HepG2 (cell line): ENCODE measurements around the gene PPP2R5C. TPM values are rescaled to one million over a fixed set of nuclear protein-coding genes. Genes with fewer than 3 reads are reported as not detected.

Experiments
- ATAC-seq: fragments of 200-7000 bp; cut with Tn5 transposase; 3 replicates; pipeline ENCODE4 v1.9.1; 2020; ENCODE audit warnings: mild to moderate bottlenecking, moderate library complexity
- BruUV-seq: library from RNA; stranded (reverse); fragments of 400-500 nt; replicated peaks from 2 replicates; lab custom pipeline; 2021; lab: Mats Ljungman, UMichigan
- CTCF ChIA-PET: fragments of 300-600 bp; formaldehyde crosslinking; extraction: SDS; loops from one replicate; lab custom pipeline; 2021; ENCODE audit warnings: low total read pairs, inconsistent platforms, low intra/inter-chr PET ratio; lab: Yijun Ruan, JAX
- POLR2A ChIA-PET: fragments of 350-600 bp; sonication (Branson Sonifier 250); formaldehyde crosslinking; loops from one replicate; lab custom pipeline; 2020; ENCODE audit warnings: antibody characterized with exemption, inconsistent platforms; lab: Yijun Ruan, JAX
- DNase-seq: peaks from one replicate; pipeline ENCODE4 v3.0.0-alpha.2; 2015; ENCODE audit warnings: low spot score
- FAIRE-seq: peaks from 3 replicates; lab custom pipeline; 2011; peaks lifted over from hg19 to GRCh38; lab: Jason Lieb, UNC
- H2AFZ ChIP-seq: one replicate; pipeline ENCODE4 v1.6.1; 2011; ENCODE audit warnings: low read length, inconsistent platforms
- H3K27ac ChIP-seq: fragments of 300-600 bp; 3 replicates; pipeline ENCODE4 v1.8.0; 2011; ENCODE audit warnings: mixed run types, mild to moderate bottlenecking, mixed read lengths, low read length, inconsistent platforms; ENCODE audit not compliant: insufficient read depth; ENCODE audit errors: extremely low read length
- H3K27me3 ChIP-seq, 2 experiments: fragments of 200-600 bp in 1 of 2; 2 replicates in 1 of 2; 3 replicates in 1 of 2; pipeline versions ENCODE4 v1.6.0 to v1.8.0; 2011; ENCODE audit warnings: low read length in 2 of 2, mild to moderate bottlenecking in 2 of 2, moderate library complexity in 2 of 2, inconsistent platforms in 1 of 2; ENCODE audit not compliant: insufficient read depth in 2 of 2, control insufficient read depth in 1 of 2
- H3K36me3 ChIP-seq, 2 experiments: fragments of 200-600 bp in 1 of 2; replicated peaks in 1 of 2; 2 replicates in 1 of 2; 3 replicates in 1 of 2; pipeline versions ENCODE4 v1.5.1 to v1.8.0; 2011; ENCODE audit warnings: low read length in 2 of 2, inconsistent platforms in 1 of 2; ENCODE audit not compliant: insufficient read depth in 2 of 2, control insufficient read depth in 1 of 2
- H3K4me1 ChIP-seq: 2 replicates; pipeline ENCODE4 v1.5.1; 2012; ENCODE audit warnings: low read length, inconsistent platforms; ENCODE audit not compliant: insufficient read depth
- H3K4me2 ChIP-seq: 2 replicates; pipeline ENCODE4 v1.6.0; 2011; ENCODE audit warnings: low read depth, low read length, inconsistent platforms
- H3K4me3 ChIP-seq, 3 experiments: fragments of 200-600 bp in 1 of 3; sonication (generic), shearing (Covaris generic) in 1 of 3; replicated peaks in 1 of 3; 2 replicates each; pipeline ENCODE4 v1.5.1; 2011 to 2016; ENCODE audit warnings: low read length in 3 of 3, inconsistent platforms in 2 of 3, low read depth in 2 of 3, mild to moderate bottlenecking in 2 of 3, control low read depth in 1 of 3, mixed read lengths in 1 of 3; ENCODE audit not compliant: insufficient read depth in 1 of 3
- H3K79me2 ChIP-seq: one replicate; pipeline ENCODE4 v1.6.1; 2011; ENCODE audit warnings: low read length, inconsistent platforms; ENCODE audit not compliant: insufficient read depth
- H3K9ac ChIP-seq: 2 replicates; pipeline ENCODE4 v1.6.0; 2011; ENCODE audit warnings: mild to moderate bottlenecking, low read depth, low read length, inconsistent platforms; ENCODE audit not compliant: insufficient read depth
- H3K9me3 ChIP-seq: 2 replicates; pipeline ENCODE4 v1.5.1; 2012; ENCODE audit warnings: mild to moderate bottlenecking, low read length
- H4K20me1 ChIP-seq: 2 replicates; pipeline ENCODE4 v1.6.0; 2011; ENCODE audit warnings: inconsistent platforms, mild to moderate bottlenecking, low read length, moderate library complexity; ENCODE audit not compliant: insufficient read depth
- DRAP1 ChIP-seq: IDR thresholded peaks from 2 replicates; pipeline ENCODE4 v1.6.1; 2016; ENCODE audit warnings: missing genetic modification reagents, missing compliant biosample characterization
- FOSL2 ChIP-seq: sonication (generic); formaldehyde crosslinking; IDR thresholded peaks from 2 replicates; pipeline ENCODE4 v1.4.0; 2020; ENCODE audit warnings: missing genetic modification reagents
- MZF1 ChIP-seq: sonication (generic); formaldehyde crosslinking; IDR thresholded peaks from 2 replicates; pipeline ENCODE4 v1.8.1; 2023; ENCODE audit warnings: mild to moderate bottlenecking, missing genetic modification reagents, borderline replicate concordance
- RERE ChIP-seq: IDR thresholded peaks from 2 replicates; pipeline ENCODE4 v1.6.1; 2016; ENCODE audit warnings: low read depth, missing genetic modification reagents, missing compliant biosample characterization
- ZFP62 ChIP-seq: sonication (generic); formaldehyde crosslinking; IDR thresholded peaks from 2 replicates; pipeline ENCODE4 v1.4.0; 2020; ENCODE audit warnings: missing genetic modification reagents
- ZNF687 ChIP-seq: sonication (generic); formaldehyde crosslinking; IDR thresholded peaks from 2 replicates; pipeline ENCODE4 v1.5.1; 2020; ENCODE audit warnings: mild to moderate bottlenecking, missing genetic modification reagents, moderate library complexity
- ZNF710 ChIP-seq: sonication (generic); formaldehyde crosslinking; IDR thresholded peaks from 2 replicates; pipeline ENCODE4 v1.5.0; 2020; ENCODE audit warnings: mild to moderate bottlenecking, missing genetic modification reagents, borderline replicate concordance
- WGBS: methylation state at CpG from one replicate; pipeline ENCODE4 v1.1.6; 2017; ENCODE audit warnings: low lambda C conversion rate; 5-methylcytosine and 5-hydroxymethylcytosine counted together
- in situ Hi-C: cut with HindIII; loops from 2 replicates; pipeline ENCODE4 v1.10.0; 2017; ENCODE audit warnings: low pct_unique_long_range_greater_than_20kb; ENCODE audit not compliant: extremely low pct_ligation_motif_present
- intact Hi-C: fragments of 100-400 bp; cut with micrococcal nuclease; formaldehyde crosslinking; loops from one replicate; pipeline ENCODE4 v1.10.0; 2022; ENCODE audit not compliant: unreplicated experiment
- polyA plus RNA-seq, 8 experiments: library from polyadenylated mRNA; depleted of rRNA in 3 of 8; stranded (reverse) in 7 of 8; unstranded in 1 of 8; fragments of >200 nt; fragmentation: Illumina TruSeq in 4 of 8; extraction: Trizol in 4 of 8; gene quantifications; 2 replicates each; pipeline versions ENCODE4 v1.2.1 to v1.2.3, GENCODE V29; 2011 to 2016; ENCODE audit warnings: low read depth in 4 of 8, missing spikeins in 1 of 8, mixed read lengths in 1 of 8; ENCODE audit not compliant: insufficient read depth in 1 of 8
- total RNA-seq, 5 experiments: library from RNA; depleted of rRNA; stranded (reverse); fragments of >200 nt; fragmentation: Illumina TruSeq; extraction: Trizol; gene quantifications; 2 replicates each; pipeline ENCODE4 v1.2.3, GENCODE V29; 2016; ENCODE audit warnings: low read depth in 1 of 5

The PPP2R5C gene
- total and polyA plus RNA-seq, 2 of the 13 experiments (the other 11 are each of a cell fraction or from before 2014, with no cell fraction given) = 74.3 to 78.5 TPM

- TF ChIP-seq ZFP62 (CRISPR knock-in tag) (no peak), MZF1 (CRISPR knock-in tag) (no peak), ZNF710 (no peak), DRAP1 (no peak)
Measured at GRCh38 chr14:101728367-101728742, 33.2 kb upstream of the PPP2R5C start (continued).

GRCh38 chr14:101729382-101729781, 32.1 kb upstream of the PPP2R5C start:
- Histone ChIP-seq H3K4me3 (no peak overlapping the region), H3K9me3 (no peaks in the 10 kb centered on the region), H3K27ac (no peak overlapping the region), H3K27me3 (no peaks in the 10 kb centered on the region; a peak in 1 of 5 replicates), H2AFZ (no peak overlapping the region), H4K20me1 (no peaks in the 10 kb centered on the region), H3K79me2 (no peaks in the 10 kb centered on the region), H3K9ac (no peak overlapping the region), H3K4me2 (no peak overlapping the region), H3K4me1 (peaks cover 77% of the 10 kb centered on the region), H3K36me3 (no peaks in the 10 kb centered on the region)
- whole genome bisulfite sequencing = 87% methylated on average over 6 of the region's 6 CpGs
- no peak for ATAC-seq
- no TSS peak for BruUV-seq
- intact Hi-C loops (no loop called here), in situ Hi-C loops (no loop called here)
- ChIA-PET POLR2A (no interaction called here), CTCF (no interaction called here)
- DNase-seq = no peak
- FAIRE-seq = no peak
- TF ChIP-seq RERE (CRISPR knock-in tag) = no peak
- TF ChIP-seq ZNF687 = peak; percentile 26; the same call in 1 of the 2 replicates
- TF ChIP-seq FOSL2 (CRISPR knock-in tag) = no peak
